Endothelial cell of umbilical vein (primary cell): ENCODE results near the gene ABCD1. TPM values are rescaled to one million over a fixed set of nuclear protein-coding genes. Genes with fewer than 3 reads are reported as not detected.

ENCODE experiments used
- BruUV-seq: library from RNA; stranded (reverse); fragments of 400-500 nt; replicated peaks from 2 replicates; lab custom pipeline; 2021; lab: Mats Ljungman, UMichigan
- CTCF ChIA-PET: fragments of 300-600, 350-600 bp; sonication (Branson Sonifier 250); formaldehyde crosslinking; loops from one replicate; lab custom pipeline; 2021; ENCODE audit warnings: antibody characterized with exemption, inconsistent platforms; lab: Charles Lee
- POLR2A ChIA-PET: fragments of 300-600, 350-600 bp; sonication (Branson Sonifier 250); formaldehyde crosslinking; loops from one replicate; lab custom pipeline; 2021; ENCODE audit warnings: antibody characterized with exemption, inconsistent platforms; lab: Charles Lee
- DNase-seq: peaks from one replicate; pipeline ENCODE4 v3.0.0-alpha.2; 2011; ENCODE audit warnings: low read depth, low spot score
- FAIRE-seq: peaks from 2 replicates; lab custom pipeline; 2011; peaks lifted over from hg19 to GRCh38; lab: Jason Lieb, UNC
- H2AFZ ChIP-seq: 2 replicates; pipeline ENCODE4 v1.6.0; 2012; ENCODE audit warnings: low read depth, low read length, control low read depth, inconsistent platforms
- H3K27ac ChIP-seq: 2 replicates; pipeline ENCODE4 v1.5.1; 2011; ENCODE audit warnings: low read depth, mild to moderate bottlenecking, control low read depth, low read length, moderate library complexity; ENCODE audit not compliant: insufficient read depth
- H3K27me3 ChIP-seq, 2 experiments: 2 replicates each; pipeline versions ENCODE4 v1.6.0 to v1.6.1; 2011; ENCODE audit warnings: low read length in 2 of 2, mixed read lengths in 1 of 2; ENCODE audit not compliant: control insufficient read depth in 2 of 2, insufficient read depth in 2 of 2
- H3K36me3 ChIP-seq, 2 experiments: 2 replicates in 1 of 2; 3 replicates in 1 of 2; pipeline ENCODE4 v1.5.1; 2011; ENCODE audit warnings: low read length in 2 of 2, mild to moderate bottlenecking in 1 of 2, moderate library complexity in 1 of 2; ENCODE audit not compliant: control insufficient read depth in 2 of 2, insufficient read depth in 2 of 2; ENCODE audit errors: extremely low read depth in 1 of 2
- H3K4me1 ChIP-seq: 3 replicates; pipeline ENCODE4 v1.5.1; 2011; ENCODE audit warnings: mild to moderate bottlenecking, low read length; ENCODE audit not compliant: control insufficient read depth, insufficient read depth; ENCODE audit errors: extremely low read depth
- H3K4me2 ChIP-seq: 2 replicates; pipeline ENCODE4 v1.6.1; 2011; ENCODE audit warnings: low read length, control low read depth, mixed read lengths; ENCODE audit not compliant: insufficient read depth
- H3K4me3 ChIP-seq, 3 experiments: fragments of 200-600 bp in 1 of 3; sonication (generic), shearing (Covaris generic) in 1 of 3; replicated peaks in 1 of 3; 2 replicates each; pipeline ENCODE4 v1.5.1; 2011 to 2016; ENCODE audit warnings: control low read depth in 3 of 3, low read length in 3 of 3, mild to moderate bottlenecking in 2 of 3, inconsistent platforms in 1 of 3, low read depth in 1 of 3, moderate library complexity in 1 of 3; ENCODE audit not compliant: insufficient read depth in 1 of 3
- H3K79me2 ChIP-seq: 2 replicates; pipeline ENCODE4 v1.6.0; 2012; ENCODE audit warnings: low read length, inconsistent platforms; ENCODE audit not compliant: control insufficient read depth, insufficient read depth
- H3K9ac ChIP-seq: replicated peaks from 2 replicates; pipeline ENCODE3; 2011; ENCODE audit warnings: low read length, control low read depth; ENCODE audit not compliant: insufficient read depth; ENCODE audit errors: extremely low read depth
- H3K9me1 ChIP-seq: replicated peaks from 3 replicates; pipeline ENCODE4 v1.6.0; 2011; ENCODE audit warnings: mild to moderate bottlenecking, low read length; ENCODE audit not compliant: control insufficient read depth, insufficient read depth; ENCODE audit errors: extremely low read depth
- H3K9me3 ChIP-seq: replicated peaks from 2 replicates; pipeline ENCODE4 v1.5.1; 2012; ENCODE audit warnings: low read length, inconsistent platforms; ENCODE audit not compliant: control insufficient read depth, insufficient read depth
- H4K20me1 ChIP-seq: replicated peaks from 2 replicates; pipeline ENCODE3; 2011; ENCODE audit warnings: mild to moderate bottlenecking, low read length; ENCODE audit not compliant: control insufficient read depth, insufficient read depth; ENCODE audit errors: extremely low read depth
- EZH2 ChIP-seq: IDR thresholded peaks from 2 replicates; pipeline ENCODE4 v1.6.1; 2012; ENCODE audit warnings: borderline replicate concordance, low read depth, mild to moderate bottlenecking, moderate library complexity, low read length, inconsistent platforms; ENCODE audit not compliant: severe bottlenecking
- FOS ChIP-seq: IDR thresholded peaks from 2 replicates; pipeline ENCODE4 v1.6.1; 2011; ENCODE audit warnings: mild to moderate bottlenecking, low read length, moderate library complexity, borderline replicate concordance; ENCODE audit not compliant: insufficient read depth
- GATA2 ChIP-seq: IDR thresholded peaks from 2 replicates; pipeline ENCODE4 v1.7.0; 2011; ENCODE audit warnings: low read depth, mild to moderate bottlenecking, moderate library complexity, mixed read lengths, low read length; ENCODE audit not compliant: insufficient read length, insufficient read depth
- JUN ChIP-seq: IDR thresholded peaks from 2 replicates; pipeline ENCODE4 v1.6.1; 2011; ENCODE audit warnings: borderline replicate concordance, low read depth; ENCODE audit not compliant: insufficient read length, insufficient read depth
- MYC ChIP-seq: IDR thresholded peaks from one replicate; pipeline ENCODE4 v1.6.1; 2011; ENCODE audit warnings: mild to moderate bottlenecking, low read depth, low read length
- POLR2A ChIP-seq: IDR thresholded peaks from 2 replicates; pipeline ENCODE4 v1.6.1; 2012; ENCODE audit warnings: low read depth, mild to moderate bottlenecking, control low read depth, low read length
- POLR2AphosphoS5 ChIP-seq: IDR thresholded peaks from 2 replicates; pipeline ENCODE4 v1.6.1; 2012; ENCODE audit warnings: low read depth, mild to moderate bottlenecking, control low read depth, low read length, moderate library complexity; ENCODE audit not compliant: insufficient read depth
- dilution Hi-C: fragments of 300-500 bp; cut with MboI; formaldehyde crosslinking; loops from one replicate; pipeline ENCODE4 v1.15.0; 2019; ENCODE audit warnings: low sequenced_read_pairs; ENCODE audit not compliant: extremely low pct_ligation_motif_present
- intact Hi-C: fragments of 100-400 bp; cut with micrococcal nuclease; formaldehyde crosslinking; loops from one replicate; pipeline ENCODE4 v1.10.0; 2022
- polyA plus RNA-seq, 4 experiments: library from polyadenylated mRNA; depleted of rRNA in 3 of 4; stranded (reverse) in 3 of 4; unstranded in 1 of 4; fragments of >200 nt; gene quantifications; 2 replicates each; pipeline versions ENCODE4 v1.2.1 to v1.2.3, GENCODE V29; 2011 to 2012; ENCODE audit warnings: missing spikeins in 1 of 4
- total RNA-seq: library from RNA; stranded (reverse); gene quantifications from 2 replicates; pipeline ENCODE4 v1.2.3, GENCODE V29; 2021
- TF ChIP-seq, protein P1 (sequence below): IDR thresholded peaks from 2 replicates; pipeline ENCODE4 v1.6.1; 2011; ENCODE audit not compliant: insufficient read depth, insufficient read length
- TF ChIP-seq, protein P2 (sequence below), 2 donors: IDR thresholded peaks; 1 replicate in 1 of 2; 2 replicates in 1 of 2; pipeline ENCODE4 v1.5.1; 2011; ENCODE audit warnings: low read length in 2 of 2, mild to moderate bottlenecking in 2 of 2, moderate library complexity in 2 of 2, control low read depth in 1 of 2, inconsistent platforms in 1 of 2, low read depth in 1 of 2; ENCODE audit not compliant: insufficient read depth in 1 of 2; ENCODE audit errors: extremely low read depth in 1 of 2

ABCD1 gene
- total and polyA plus RNA-seq, 2 donors (not counting 3 experiments of a cell fraction or from before 2014, with no cell fraction given): 9.1 to 12.9 TPM

DNA sequence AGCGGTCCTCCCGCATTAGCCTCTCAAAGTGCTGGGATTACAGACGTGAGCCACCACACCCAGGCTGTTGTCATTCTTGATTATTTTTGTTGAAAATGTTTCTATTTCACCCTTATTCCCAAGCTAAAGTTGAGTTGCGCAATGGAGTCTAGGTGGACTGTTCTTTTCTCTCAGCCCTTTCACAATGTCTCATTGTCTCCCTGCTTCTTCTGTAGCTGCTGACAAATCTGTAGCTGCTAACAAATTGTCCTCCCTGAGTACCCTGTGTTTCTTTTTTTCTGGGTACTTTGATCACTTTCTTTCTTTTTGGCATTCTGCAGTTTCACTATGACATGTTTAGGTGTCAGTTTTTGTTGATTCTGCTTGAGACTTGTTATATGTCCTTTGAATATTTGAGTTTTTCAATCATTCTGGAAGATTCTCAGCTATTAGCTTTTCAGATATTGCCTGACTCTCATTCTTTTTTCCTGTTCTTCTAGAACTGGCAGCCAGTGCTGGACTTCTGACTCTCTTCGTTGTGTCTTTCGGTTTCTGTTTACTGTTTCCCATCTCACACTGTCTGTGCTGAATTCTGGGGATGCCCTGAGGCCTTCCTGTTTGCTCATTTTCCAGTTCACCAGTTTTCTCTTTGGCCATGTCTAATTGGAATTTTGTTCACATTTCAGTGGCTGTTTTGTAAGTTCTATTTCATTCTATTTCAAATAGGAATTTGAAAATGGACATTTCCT is 6.6 kb downstream of the ABCD1 start:
- no peak overlapping the region for H3K9ac ChIP-seq
- intact Hi-C loops: no loop called here
- ChIA-PET CTCF (no interaction called here), POLR2A (no interaction called here)
- H4K20me1 ChIP-seq: no peaks in the 10 kb centered on the region
- no peak overlapping the region for H3K27ac ChIP-seq
- TF ChIP-seq MYC (no peak), POLR2AphosphoS5 (no peak), POLR2A (no peak), FOS (no peak), JUN (no peak), EZH2 (no peak), GATA2 (no peak)
- TF ChIP-seq, protein P1, sequence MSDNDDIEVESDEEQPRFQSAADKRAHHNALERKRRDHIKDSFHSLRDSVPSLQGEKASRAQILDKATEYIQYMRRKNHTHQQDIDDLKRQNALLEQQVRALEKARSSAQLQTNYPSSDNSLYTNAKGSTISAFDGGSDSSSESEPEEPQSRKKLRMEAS: no peak
- TF ChIP-seq, protein P2, sequence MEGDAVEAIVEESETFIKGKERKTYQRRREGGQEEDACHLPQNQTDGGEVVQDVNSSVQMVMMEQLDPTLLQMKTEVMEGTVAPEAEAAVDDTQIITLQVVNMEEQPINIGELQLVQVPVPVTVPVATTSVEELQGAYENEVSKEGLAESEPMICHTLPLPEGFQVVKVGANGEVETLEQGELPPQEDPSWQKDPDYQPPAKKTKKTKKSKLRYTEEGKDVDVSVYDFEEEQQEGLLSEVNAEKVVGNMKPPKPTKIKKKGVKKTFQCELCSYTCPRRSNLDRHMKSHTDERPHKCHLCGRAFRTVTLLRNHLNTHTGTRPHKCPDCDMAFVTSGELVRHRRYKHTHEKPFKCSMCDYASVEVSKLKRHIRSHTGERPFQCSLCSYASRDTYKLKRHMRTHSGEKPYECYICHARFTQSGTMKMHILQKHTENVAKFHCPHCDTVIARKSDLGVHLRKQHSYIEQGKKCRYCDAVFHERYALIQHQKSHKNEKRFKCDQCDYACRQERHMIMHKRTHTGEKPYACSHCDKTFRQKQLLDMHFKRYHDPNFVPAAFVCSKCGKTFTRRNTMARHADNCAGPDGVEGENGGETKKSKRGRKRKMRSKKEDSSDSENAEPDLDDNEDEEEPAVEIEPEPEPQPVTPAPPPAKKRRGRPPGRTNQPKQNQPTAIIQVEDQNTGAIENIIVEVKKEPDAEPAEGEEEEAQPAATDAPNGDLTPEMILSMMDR (IDR thresholded peaks at IDR 0.05; ENCODE audit: extremely low read depth in 1 of 2, insufficient read depth in 1 of 2, low read depth in 1 of 2, low read length in 2 of 2): no peak
- no peaks in the 10 kb centered on the region for H3K36me3 ChIP-seq
- H3K4me1 ChIP-seq: peaks cover 14% of the 10 kb centered on the region
- H3K9me1 ChIP-seq: no peaks in the 10 kb centered on the region
- no peak overlapping the region for H3K4me3 ChIP-seq
- no TSS peak for BruUV-seq
- dilution Hi-C loops: no loop called here
- FAIRE-seq (peak; percentile 44), DNase-seq (no peak)
- H2AFZ ChIP-seq: no peak overlapping the region
- H3K79me2 ChIP-seq: no peaks in the 10 kb centered on the region
- no peaks in the 10 kb centered on the region for H3K27me3 ChIP-seq
- H3K9me3 ChIP-seq: no peaks in the 10 kb centered on the region
- H3K4me2 ChIP-seq: no peak overlapping the region
